AG04450 (cell line): ENCODE results near the gene SLC39A5. TPM values are rescaled to one million over a fixed set of nuclear protein-coding genes. Genes with fewer than 3 reads are reported as not detected.

Source experiments
- CTCF ChIA-PET: fragments of 300-600, 350-600 bp; formaldehyde crosslinking; extraction: SDS; loops from one replicate; lab custom pipeline; 2022; ENCODE audit warnings: antibody characterized with exemption, inconsistent platforms; lab: Charles Lee
- POLR2A ChIA-PET: fragments of 350-600 bp; formaldehyde crosslinking; extraction: SDS; loops from one replicate; lab custom pipeline; 2021; ENCODE audit warnings: antibody characterized with exemption, inconsistent platforms; lab: Yijun Ruan, JAX
- DNase-seq: peaks from one replicate; pipeline ENCODE4 v3.0.0-alpha.2; 2011; ENCODE audit warnings: low read depth, low spot score
- H3K27ac ChIP-seq: one replicate; pipeline ENCODE4 v1.5.1; 2012; ENCODE audit warnings: low read depth, low read length, control low read depth
- H3K27me3 ChIP-seq: one replicate; pipeline ENCODE4 v1.6.0; 2012; ENCODE audit warnings: low read length; ENCODE audit not compliant: control insufficient read depth, insufficient read depth
- H3K4me3 ChIP-seq: 2 replicates; pipeline ENCODE4 v1.5.1; 2011; ENCODE audit warnings: mild to moderate bottlenecking, low read depth, low read length, control low read depth
- H3K9me3 ChIP-seq: 2 replicates; pipeline ENCODE4 v1.5.1; 2012; ENCODE audit warnings: low read length; ENCODE audit not compliant: control insufficient read depth, insufficient read depth
- polyA plus RNA-seq: library from polyadenylated mRNA; depleted of rRNA; stranded (reverse); fragments of >200 nt; gene quantifications from 2 replicates; pipeline ENCODE4 v1.2.3, GENCODE V29; 2011
- TF ChIP-seq, protein P1 (sequence below): IDR thresholded peaks from 2 replicates; pipeline ENCODE4 v1.5.1; 2011; ENCODE audit warnings: low read depth, low read length, control low read depth, inconsistent platforms

SLC39A5 gene
- polyA plus RNA-seq, 1 experiment, result not detected

DNA sequence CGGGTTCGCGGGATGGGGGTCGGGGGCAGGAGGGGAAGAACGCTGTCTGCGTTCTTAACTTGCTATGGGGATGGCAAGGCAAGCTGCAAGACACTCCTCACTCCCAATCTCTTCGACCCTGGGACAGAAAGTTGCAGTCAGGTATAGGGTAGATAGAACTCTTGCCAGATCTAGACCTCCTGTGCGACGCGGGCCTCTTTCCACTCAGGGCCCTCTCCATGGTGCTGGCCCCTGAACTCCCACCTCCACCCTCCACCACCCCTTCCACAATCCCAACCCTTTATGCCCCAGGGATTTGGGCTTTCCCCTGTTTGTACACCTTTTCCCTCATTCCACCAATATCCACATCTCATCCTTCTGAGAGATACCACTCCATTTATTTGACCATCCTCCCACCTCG lies 4.9 kb upstream of the SLC39A5 start:
- CTCF ChIA-PET, result interaction anchor here (1.2 kb wide), 1 partner anchor 36 kb away, joined by 3 read pairs; the partner anchor contains the start of gene SMARCC2
- no peak overlapping the region for H3K27ac ChIP-seq

DNA sequence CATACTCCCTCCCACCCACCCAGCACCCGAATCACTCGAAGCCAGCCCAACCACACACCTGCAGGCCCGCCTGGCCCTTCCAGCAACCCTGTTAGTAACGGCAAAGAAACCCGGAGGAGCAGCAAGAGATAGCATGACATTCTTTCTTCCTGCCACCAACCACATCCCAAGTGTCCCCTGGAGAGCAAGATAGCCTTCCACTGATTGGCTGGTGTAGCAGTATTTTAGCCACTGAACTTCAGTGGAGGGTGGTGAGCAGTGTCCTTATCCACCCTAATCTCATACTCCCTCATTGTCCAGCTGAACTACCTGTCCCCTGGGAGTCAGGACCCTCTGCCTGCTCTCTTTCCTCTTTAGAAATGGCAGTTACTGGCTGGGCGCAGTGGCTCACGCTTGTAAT lies 769 bp upstream of the SLC39A5 start:
- ChIA-PET CTCF (interaction anchor here (1.1 kb wide), 1 partner anchor 40 kb away, joined by 4 read pairs; the partner anchor contains the start of gene SMARCC2), POLR2A (no interaction called here)
- no peak overlapping the region for H3K27ac ChIP-seq
- H3K9me3 ChIP-seq, result no peaks in the 10 kb centered on the region
- TF ChIP-seq, protein P1, sequence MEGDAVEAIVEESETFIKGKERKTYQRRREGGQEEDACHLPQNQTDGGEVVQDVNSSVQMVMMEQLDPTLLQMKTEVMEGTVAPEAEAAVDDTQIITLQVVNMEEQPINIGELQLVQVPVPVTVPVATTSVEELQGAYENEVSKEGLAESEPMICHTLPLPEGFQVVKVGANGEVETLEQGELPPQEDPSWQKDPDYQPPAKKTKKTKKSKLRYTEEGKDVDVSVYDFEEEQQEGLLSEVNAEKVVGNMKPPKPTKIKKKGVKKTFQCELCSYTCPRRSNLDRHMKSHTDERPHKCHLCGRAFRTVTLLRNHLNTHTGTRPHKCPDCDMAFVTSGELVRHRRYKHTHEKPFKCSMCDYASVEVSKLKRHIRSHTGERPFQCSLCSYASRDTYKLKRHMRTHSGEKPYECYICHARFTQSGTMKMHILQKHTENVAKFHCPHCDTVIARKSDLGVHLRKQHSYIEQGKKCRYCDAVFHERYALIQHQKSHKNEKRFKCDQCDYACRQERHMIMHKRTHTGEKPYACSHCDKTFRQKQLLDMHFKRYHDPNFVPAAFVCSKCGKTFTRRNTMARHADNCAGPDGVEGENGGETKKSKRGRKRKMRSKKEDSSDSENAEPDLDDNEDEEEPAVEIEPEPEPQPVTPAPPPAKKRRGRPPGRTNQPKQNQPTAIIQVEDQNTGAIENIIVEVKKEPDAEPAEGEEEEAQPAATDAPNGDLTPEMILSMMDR, result no peak
- DNase-seq, result no peak
- H3K27me3 ChIP-seq, result no peaks in the 10 kb centered on the region
- no peak overlapping the region for H3K4me3 ChIP-seq

More for the DNA sequence above, 4.9 kb upstream of the SLC39A5 start:
- Histone ChIP-seq H3K9me3 (no peaks in the 10 kb centered on the region), H3K27me3 (no peaks in the 10 kb centered on the region), H3K4me3 (peak overlapping the region; percentile 82)
- POLR2A ChIA-PET, result no interaction called here
- no peak for DNase-seq
- TF ChIP-seq, protein P1, result no peak

DNA sequence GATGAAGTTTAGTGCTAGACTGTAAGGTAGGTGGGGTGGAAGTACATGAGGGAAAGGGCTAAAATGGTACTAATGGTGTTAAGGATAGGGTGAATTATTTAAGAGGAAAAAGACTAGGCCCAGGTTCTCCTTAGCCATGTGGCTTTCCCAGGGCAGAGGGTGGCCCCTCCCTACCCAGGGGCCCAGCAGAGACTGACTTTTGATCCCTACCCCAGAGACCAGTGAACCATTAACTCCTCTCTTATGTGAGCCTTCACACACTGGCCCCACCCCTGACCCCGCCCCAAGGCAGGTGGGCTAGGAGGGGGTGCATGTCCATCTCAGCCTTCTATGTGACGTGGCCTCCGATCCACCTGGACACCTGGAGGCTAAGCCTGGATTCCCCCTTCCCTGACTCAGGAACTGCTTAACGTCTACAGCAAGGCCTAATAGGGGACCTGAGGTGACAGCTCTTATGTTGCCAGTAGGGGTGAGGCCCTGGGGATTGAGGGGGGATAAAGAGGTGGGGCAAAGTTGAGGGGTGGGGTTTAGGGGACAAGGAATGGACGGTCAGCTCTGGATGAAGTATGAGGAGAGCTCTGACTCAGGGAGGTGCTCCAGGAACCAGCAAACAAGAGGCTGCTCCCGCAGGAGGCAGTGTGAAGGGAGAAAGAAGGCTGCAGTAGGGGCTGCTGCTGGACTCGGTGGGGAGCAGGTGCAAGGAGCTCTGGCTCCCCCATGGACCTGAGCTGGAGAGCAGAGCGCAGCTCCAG lies 757 bp downstream of the SLC39A5 start:
- POLR2A ChIA-PET, result interaction anchor here (0.7 to 1.5 kb wide), 4 partner anchors 9 to 41 kb away, joined by 3 to 10 read pairs (median 4); partner anchors contain the start of genes RNF41 and SMARCC2
- TF ChIP-seq, protein P1, result no peak
- Histone ChIP-seq H3K27ac (no peak overlapping the region), H3K9me3 (no peaks in the 10 kb centered on the region), H3K4me3 (no peak overlapping the region), H3K27me3 (no peaks in the 10 kb centered on the region)
- DNase-seq, result no peak
- CTCF ChIA-PET, result interaction anchor here (1.1 to 1.3 kb wide), 2 partner anchors 8 to 41 kb away, joined by 3 to 4 read pairs; partner anchors contain the start of genes RNF41 and SMARCC2

DNA sequence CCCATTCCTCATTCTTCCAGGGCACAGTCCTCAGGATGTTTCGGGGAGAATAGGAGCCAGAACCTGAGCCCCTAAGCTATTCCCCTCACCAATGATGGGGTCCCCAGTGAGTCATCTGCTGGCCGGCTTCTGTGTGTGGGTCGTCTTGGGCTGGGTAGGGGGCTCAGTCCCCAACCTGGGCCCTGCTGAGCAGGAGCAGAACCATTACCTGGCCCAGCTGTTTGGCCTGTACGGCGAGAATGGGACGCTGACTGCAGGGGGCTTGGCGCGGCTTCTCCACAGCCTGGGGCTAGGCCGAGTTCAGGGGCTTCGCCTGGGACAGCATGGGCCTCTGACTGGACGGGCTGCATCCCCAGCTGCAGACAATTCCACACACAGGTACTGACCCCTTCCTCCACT lies 1.3 kb downstream of the SLC39A5 start:
- Histone ChIP-seq H3K27me3 (no peaks in the 10 kb centered on the region), H3K27ac (no peak overlapping the region), H3K4me3 (no peak overlapping the region), H3K9me3 (no peaks in the 10 kb centered on the region)
- ChIA-PET CTCF (interaction anchor here (0.7 to 1.3 kb wide), 3 partner anchors 9 to 42 kb away, joined by 3 to 4 read pairs (median 3); partner anchors contain the start of genes RNF41 and SMARCC2), POLR2A (interaction anchor here (0.8 to 1.5 kb wide), 3 partner anchors 9 to 42 kb away, joined by 3 to 10 read pairs (median 4); partner anchors contain the start of genes RNF41 and SMARCC2)
- no peak for DNase-seq
- TF ChIP-seq, protein P1, result no peak
